Hepatocyte (in vitro differentiated cells): ENCODE results near the gene SLC35G1.

ENCODE experiments used
- CTCF ChIP-seq: fragments of 200-600 bp; sonication (generic); IDR thresholded peaks from 2 replicates; pipeline ENCODE4 v1.5.1; 2016; ENCODE audit warnings: antibody characterized with exemption, mild to moderate bottlenecking; ENCODE audit not compliant: poor library complexity
- EZH2 ChIP-seq: fragments of 200-600 bp; sonication (generic); IDR thresholded peaks from 2 replicates; pipeline ENCODE4 v1.6.1; 2016; ENCODE audit warnings: antibody characterized with exemption, mild to moderate bottlenecking, borderline replicate concordance
- EZH2phosphoT487 ChIP-seq: fragments of 200-600 bp; sonication (generic); IDR thresholded peaks from one replicate; pipeline ENCODE4 v1.6.1; 2018; ENCODE audit warnings: antibody characterized with exemption, mild to moderate bottlenecking, low read depth, moderate library complexity; ENCODE audit not compliant: unreplicated experiment, severe bottlenecking

- TF ChIP-seq EZH2, result no peak
- no peak for TF ChIP-seq CTCF
- no peak for TF ChIP-seq EZH2phosphoT487
Observed at GRCh38 chr10:93852476-93853095, 41.2 kb upstream of the SLC35G1 start.
